Epidermal melanocyte (primary cell): Measurements from ENCODE around the gene EPAS1.

Experiments used
- DNase-seq: peaks from one replicate; pipeline ENCODE4 v3.0.0; 2011; ENCODE audit warnings: low spot score; ENCODE audit not compliant: insufficient read length

EPAS1 gene

GRCh38 chr2:46404181-46404759 is 107.1 kb downstream of the EPAS1 start:
- DNase-seq = no peak

GRCh38 chr2:46407852-46408455 is 110.7 kb downstream of the EPAS1 start:
- no peak for DNase-seq

DNA sequence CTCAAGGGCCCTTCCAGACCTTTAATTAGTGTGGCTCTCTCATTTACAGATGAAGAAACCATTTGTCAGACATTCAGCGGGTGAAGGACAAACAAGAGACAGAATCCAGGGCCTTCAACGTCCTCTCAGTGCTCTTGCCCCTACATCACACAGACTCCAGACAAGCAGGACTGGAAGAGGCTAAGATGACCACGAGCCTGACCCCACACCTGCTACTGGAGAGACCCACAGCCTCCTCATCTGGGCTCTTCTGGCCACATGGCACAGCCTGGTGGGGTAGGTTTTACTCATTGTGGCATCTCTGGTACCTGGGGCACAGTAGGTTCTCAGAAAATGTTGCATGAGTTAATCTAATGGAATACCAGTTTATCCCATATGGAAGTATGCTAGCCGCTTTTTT is 112.5 kb downstream of the EPAS1 start:
- no peak for DNase-seq

- no peak for DNase-seq
These were observed 113.4 kb downstream of the EPAS1 start for GRCh38 chr2:46410273-46411244.

GRCh38 chr2:46411245-46411641 is 114.0 kb downstream of the EPAS1 start:
- DNase-seq = no peak

- DNase-seq = no peak
These were observed 114.8 kb downstream of the EPAS1 start for GRCh38 chr2:46411985-46412384.

DNA sequence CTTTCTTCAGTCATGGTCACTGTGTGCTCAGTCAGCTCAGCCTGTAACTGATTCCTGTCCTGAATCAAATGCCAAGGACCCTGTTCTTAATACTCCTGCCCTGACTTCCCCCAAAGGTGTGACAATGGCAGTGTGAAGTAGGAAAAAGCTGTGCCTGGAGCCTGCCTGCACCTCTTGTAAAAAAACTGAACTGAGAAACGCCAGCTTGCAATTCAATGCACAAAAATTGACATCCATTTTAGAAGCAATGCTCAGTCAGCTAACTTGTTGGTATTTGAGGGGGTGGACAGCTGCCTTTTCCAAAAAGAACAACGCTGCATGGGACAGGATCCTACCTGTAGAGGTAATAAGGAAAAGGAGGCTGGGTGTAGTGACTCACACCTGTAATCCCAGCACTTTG is 115.9 kb downstream of the EPAS1 start:
- DNase-seq = no peak

- DNase-seq = no peak
These were observed 116.4 kb downstream of the EPAS1 start for GRCh38 chr2:46413631-46414030.

- no peak for DNase-seq
These were observed 117.5 kb downstream of the EPAS1 start for GRCh38 chr2:46414701-46415100.

GRCh38 chr2:46416280-46416679 is 119.1 kb downstream of the EPAS1 start:
- no peak for DNase-seq

DNA sequence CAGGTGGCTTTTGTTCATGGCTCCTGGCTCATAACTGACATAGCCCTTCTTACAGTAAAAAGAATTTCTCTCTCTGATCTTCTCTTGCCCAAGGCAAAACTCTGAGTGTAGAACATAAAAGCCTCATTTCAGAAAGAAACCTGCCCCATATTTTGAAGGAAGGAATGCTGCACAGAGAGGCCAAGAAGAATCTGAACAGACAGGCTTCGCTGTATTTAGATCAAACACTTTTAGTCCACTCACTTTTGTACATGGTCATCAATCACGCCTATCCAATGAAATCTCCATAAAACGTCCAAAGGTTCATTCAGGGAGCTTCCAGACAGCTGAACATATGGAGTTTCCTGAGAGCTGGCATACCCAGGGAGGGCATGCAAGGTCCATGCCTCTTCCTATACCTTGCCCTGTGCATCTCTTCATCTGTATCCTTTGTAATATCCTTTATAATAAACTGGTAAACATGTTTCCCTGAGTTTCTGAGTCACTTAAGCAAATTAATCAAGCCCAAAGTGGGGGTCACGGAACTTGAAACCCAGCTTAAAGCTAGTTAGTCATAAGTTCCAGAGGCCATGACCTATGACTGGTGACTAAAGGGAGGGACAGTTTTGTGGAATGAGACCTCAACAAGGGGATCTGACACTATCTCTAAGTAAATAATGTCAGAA is 119.7 kb downstream of the EPAS1 start:
- no peak for DNase-seq

- DNase-seq = no peak
These were observed 123.7 kb downstream of the EPAS1 start for GRCh38 chr2:46420945-46421344.

- DNase-seq = no peak
These were observed 124.2 kb downstream of the EPAS1 start for GRCh38 chr2:46421361-46421760.

GRCh38 chr2:46422717-46423394 is 125.6 kb downstream of the EPAS1 start:
- no peak for DNase-seq

DNA sequence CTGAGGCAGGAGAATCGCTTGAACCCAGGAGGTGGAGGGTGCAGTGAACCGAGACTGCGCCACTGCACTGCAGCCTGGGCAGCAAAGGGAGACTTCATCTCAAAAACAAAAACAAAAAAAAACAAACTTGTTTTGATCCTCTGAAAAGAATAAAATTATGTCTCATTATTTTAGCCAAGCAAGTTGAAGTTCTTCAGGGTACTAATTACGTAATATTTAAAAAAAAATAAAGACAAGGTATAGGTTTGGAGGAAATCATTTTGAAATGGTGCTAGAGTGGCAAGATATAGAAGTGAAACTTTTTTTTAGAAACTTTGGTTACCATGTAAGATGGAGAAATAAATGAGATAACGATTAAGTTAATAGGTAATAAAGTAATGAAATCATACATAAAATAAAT is 127.7 kb downstream of the EPAS1 start:
- no peak for DNase-seq

DNA sequence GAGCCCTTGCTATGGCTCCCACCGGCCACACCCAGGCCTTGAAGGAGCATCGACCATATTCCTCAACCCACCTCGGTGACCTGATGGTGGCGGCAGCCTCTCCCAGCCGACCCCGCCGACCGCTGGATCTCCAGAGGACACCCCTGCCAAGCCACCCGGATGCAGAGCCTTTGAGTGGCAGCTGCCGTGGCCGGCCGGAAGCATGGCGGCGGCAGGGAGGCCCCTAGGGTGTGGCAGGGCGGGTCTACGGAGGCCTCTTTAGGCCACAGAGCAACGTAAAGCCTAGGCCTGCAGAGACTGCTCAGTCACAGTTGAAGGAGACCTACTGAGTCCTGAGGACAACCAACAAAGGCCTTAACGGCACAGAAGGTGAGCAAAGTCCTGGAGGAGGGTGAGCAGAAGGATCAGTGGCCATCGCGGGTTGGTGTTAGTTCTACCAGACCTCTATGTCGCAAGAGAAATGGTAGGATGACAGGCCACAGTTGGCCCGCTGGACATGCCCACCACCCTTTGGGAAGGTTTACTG is 131.8 kb downstream of the EPAS1 start:
- no peak for DNase-seq

DNA sequence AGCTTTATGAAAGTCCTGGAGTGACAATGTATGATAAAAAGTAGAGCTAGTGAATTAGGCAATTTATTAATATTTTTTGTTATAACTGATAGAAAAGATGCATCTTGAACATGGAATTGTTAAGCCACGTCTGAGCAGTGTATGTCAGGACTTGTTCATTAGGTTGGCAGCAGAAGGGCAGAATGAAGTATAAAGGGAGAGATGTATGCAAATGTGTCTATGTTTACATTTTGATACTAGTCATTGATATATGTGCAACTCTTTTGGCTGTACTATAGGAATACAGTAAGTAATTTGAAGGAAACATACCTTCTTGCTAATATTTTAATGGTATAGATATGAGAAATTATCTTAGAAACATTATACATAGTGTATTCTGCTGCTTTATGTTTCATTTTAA is 133.2 kb downstream of the EPAS1 start:
- no peak for DNase-seq

DNA sequence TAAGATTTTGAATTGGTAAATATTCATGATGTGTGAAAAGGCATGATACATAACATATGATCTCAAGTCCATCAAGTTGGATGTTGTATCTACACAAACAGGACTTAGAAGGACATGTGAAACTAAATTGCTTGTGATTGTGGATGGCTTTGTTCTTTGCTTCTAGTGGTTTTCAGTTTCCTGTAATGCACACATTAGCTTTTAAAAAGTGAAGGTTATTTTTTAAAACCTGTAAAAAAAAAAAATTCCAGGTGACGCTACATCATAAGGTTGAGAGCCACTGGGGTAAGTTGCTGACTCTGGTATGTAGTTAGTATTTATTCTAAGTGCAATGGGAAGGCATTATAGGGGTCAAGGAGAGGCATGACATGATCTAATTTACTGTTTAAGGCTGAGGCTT is 133.8 kb downstream of the EPAS1 start:
- DNase-seq = no peak

DNA sequence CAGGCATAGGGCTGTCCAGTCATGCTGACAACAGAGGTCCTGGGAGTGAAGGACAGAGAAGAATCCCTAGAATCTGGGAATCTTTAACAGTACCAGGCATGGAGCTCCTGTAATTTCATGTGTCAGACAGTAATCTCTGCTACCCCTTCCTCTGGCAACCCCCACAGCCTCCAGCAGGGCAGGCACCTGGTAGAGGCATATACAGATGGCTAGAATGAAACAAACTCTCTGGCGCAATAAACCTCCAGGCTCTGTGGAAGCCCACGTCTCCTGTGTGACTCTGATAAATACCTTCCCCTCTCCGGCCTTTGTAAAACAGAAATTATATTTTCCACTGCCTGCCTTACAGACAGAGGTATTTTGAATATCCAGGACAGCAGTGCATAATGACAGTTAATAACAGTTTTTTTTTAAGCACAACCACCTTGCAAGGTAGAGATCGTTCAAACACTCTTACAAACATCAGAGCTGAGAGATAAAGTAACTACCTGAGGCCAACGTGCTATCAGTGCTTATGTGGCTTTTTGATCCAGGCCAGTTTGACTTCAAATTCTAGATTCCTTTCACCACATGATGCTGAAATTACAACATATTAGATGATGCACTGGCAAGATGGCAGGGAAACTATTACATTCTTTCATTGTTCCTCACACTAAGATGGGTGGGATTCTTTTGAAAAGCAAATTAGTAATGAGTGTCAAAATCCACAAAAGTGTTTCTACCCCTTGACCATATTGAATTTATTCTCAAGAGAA is 134.5 kb downstream of the EPAS1 start:
- no peak for DNase-seq

DNA sequence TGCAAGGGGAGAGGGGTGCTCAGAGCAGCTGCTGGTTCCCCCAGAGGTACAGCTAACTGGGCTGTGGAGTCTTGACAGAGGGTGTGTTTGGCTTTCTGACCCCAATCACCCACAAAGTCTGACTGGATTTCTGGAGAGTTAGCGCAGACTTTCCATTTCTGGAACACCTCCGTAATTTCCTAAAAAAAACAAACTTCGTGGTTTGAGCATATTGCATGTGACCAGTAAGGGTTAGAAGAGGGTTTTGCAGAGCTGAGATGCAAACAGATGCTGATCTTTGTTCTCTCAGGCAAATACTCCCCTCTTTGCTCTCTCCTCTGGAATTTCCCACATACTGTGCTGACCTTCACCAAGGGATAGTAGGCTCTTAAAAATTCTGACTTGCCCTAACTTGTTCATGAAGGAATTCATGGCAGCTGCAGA is 137.7 kb downstream of the EPAS1 start:
- peak; percentile 41 for DNase-seq
